HG03175 (cell line): Measurements from ENCODE around the gene PPL.
"Not testable (repeated sequence)": the region's sequence is repeated elsewhere in the genome, so short reads cannot be mapped to it uniquely, and the experiment has no call there.

Experiments
- ATAC-seq: cut with Tn5 transposase; IDR thresholded peaks from one replicate; pipeline ENCODE4 v1.9.1; 2021; ENCODE audit warnings: mild to moderate bottlenecking, moderate library complexity; ENCODE audit not compliant: unreplicated experiment

Gene PPL

GRCh38 chr16:4936181-4936990 is 562 bp downstream of the PPL start:
- no peak for ATAC-seq

GRCh38 chr16:4935241-4935855 is 1.6 kb downstream of the PPL start:
- ATAC-seq = no peak

GRCh38 chr16:4934591-4934990 is 2.4 kb downstream of the PPL start:
- no peak for ATAC-seq

- no peak for ATAC-seq
Observed at GRCh38 chr16:4933871-4934395, 3.0 kb downstream of the PPL start.

- ATAC-seq = no peak
Observed at GRCh38 chr16:4933433-4933832, 3.5 kb downstream of the PPL start.

GRCh38 chr16:4931381-4931780 is 5.6 kb downstream of the PPL start:
- ATAC-seq = no peak

GRCh38 chr16:4929619-4930018 is 7.3 kb downstream of the PPL start:
- not testable (repeated sequence) for ATAC-seq

GRCh38 chr16:4928227-4928626 is 8.7 kb downstream of the PPL start:
- no peak for ATAC-seq

GRCh38 chr16:4927661-4928060 is 9.3 kb downstream of the PPL start:
- ATAC-seq = no peak

GRCh38 chr16:4926928-4927327 is 10.0 kb downstream of the PPL start:
- ATAC-seq = no peak

- ATAC-seq = no peak
Observed at GRCh38 chr16:4925791-4926190, 11.2 kb downstream of the PPL start.

- no peak for ATAC-seq
Observed at GRCh38 chr16:4925293-4925607, 11.7 kb downstream of the PPL start.

- no peak for ATAC-seq
Observed at GRCh38 chr16:4924593-4925292, 12.2 kb downstream of the PPL start.

- no peak for ATAC-seq
Observed at GRCh38 chr16:4923853-4924252, 13.1 kb downstream of the PPL start.

- no peak for ATAC-seq
Observed at GRCh38 chr16:4922721-4923342, 14.1 kb downstream of the PPL start.

- ATAC-seq = no peak
Observed at GRCh38 chr16:4920826-4921225, 16.1 kb downstream of the PPL start.

- ATAC-seq = no peak
Observed at GRCh38 chr16:4918781-4919251, 18.1 kb downstream of the PPL start.

GRCh38 chr16:4917117-4917516 is 19.8 kb downstream of the PPL start:
- ATAC-seq = no peak

GRCh38 chr16:4915226-4915761 is 21.7 kb downstream of the PPL start:
- no peak for ATAC-seq

- ATAC-seq = no peak
Observed at GRCh38 chr16:4914528-4915225, 22.3 kb downstream of the PPL start.
